ENCODE results near the gene NYNRIN. TPM values are rescaled to one million over a fixed set of nuclear protein-coding genes. Genes with fewer than 3 reads are reported as not detected.
"Not testable (repeated sequence)": the region's sequence is repeated elsewhere in the genome, so short reads cannot be mapped to it uniquely, and the experiment has no call there.

NYNRIN gene
- total and polyA plus RNA-seq, 11 donors, result 3.6 to 10.0 (median 7.1) TPM

GRCh38 chr14:24353559-24354481, 45.0 kb upstream of the NYNRIN start:
- intact Hi-C loops (cut with DNase I), result no loop called here
- H3K4me1 ChIP-seq, result peaks cover 0 to 13% (median 0%) of the 10 kb centered on the region in 12 donors
- H3K4me3 ChIP-seq, result no peak overlapping the region
- 67 to 73% (median 71%) methylated on average over 5 of the region's 5 CpGs for WGBS, 4 donors
- no peak for DNase-seq
- H3K27ac ChIP-seq, result no peak overlapping the region
- no peak for TF ChIP-seq CTCF (IDR thresholded peaks at IDR 0.05)
- no peak for TF ChIP-seq POLR2A (IDR thresholded peaks at IDR 0.05)
- H3K36me3 ChIP-seq, result no peaks in the 10 kb centered on the region
- ATAC-seq, result no peak
- H3K9me3 ChIP-seq, result no peaks in the 10 kb centered on the region
- H3K27me3 ChIP-seq, result peaks cover 0 to 26% (median 0%) of the 10 kb centered on the region in 9 donors

- intact Hi-C loops (cut with DNase I); H3K36me3 ChIP-seq; DNase-seq; H3K4me3 ChIP-seq; H3K27ac ChIP-seq; H3K9me3 ChIP-seq; ATAC-seq: not testable (repeated sequence)
- Histone ChIP-seq H3K27me3 (peaks cover 0 to 26% (median 0%) of the 10 kb centered on the region in 9 donors), H3K4me1 (peaks cover 0 to 13% (median 0%) of the 10 kb centered on the region in 12 donors)
- 87 to 90% (median 88%) methylated on average over 3 of the region's 3 CpGs for WGBS, 4 donors
Measured at GRCh38 chr14:24354482-24354825, 44.3 kb upstream of the NYNRIN start.

- peaks cover 0 to 13% (median 0%) of the 10 kb centered on the region in 12 donors for H3K4me1 ChIP-seq
- no peaks in the 10 kb centered on the region for H3K9me3 ChIP-seq
- TF ChIP-seq CTCF (IDR thresholded peaks at IDR 0.05), result no peak
- TF ChIP-seq POLR2A (IDR thresholded peaks at IDR 0.05), result no peak
- no peaks in the 10 kb centered on the region for H3K36me3 ChIP-seq
- no peak for DNase-seq
- H3K27me3 ChIP-seq, result peaks cover 0 to 26% (median 0%) of the 10 kb centered on the region in 9 donors
- intact Hi-C loops (cut with DNase I), result no loop called here
- no peak for ATAC-seq
- no peak overlapping the region for H3K4me3 ChIP-seq
- no peak overlapping the region for H3K27ac ChIP-seq
- WGBS, 4 donors, result 89 to 94% (median 92%) methylated on average over 7 of the region's 7 CpGs
Measured at GRCh38 chr14:24355009-24355408, 43.8 kb upstream of the NYNRIN start.

- Histone ChIP-seq H3K27ac (no peak overlapping the region), H3K9me3 (no peaks in the 10 kb centered on the region), H3K36me3 (no peaks in the 10 kb centered on the region), H3K27me3 (peaks cover 0 to 23% (median 0%) of the 10 kb centered on the region in 9 donors), H3K4me3 (no peak overlapping the region), H3K4me1 (peaks cover 0 to 13% (median 0%) of the 10 kb centered on the region in 12 donors)
- ATAC-seq (no peak), DNase-seq (no peak)
- TF ChIP-seq POLR2A (IDR thresholded peaks at IDR 0.05), result no peak
- TF ChIP-seq CTCF (IDR thresholded peaks at IDR 0.05), result no peak
- WGBS, 4 donors, result 78 to 95% (median 92%) methylated on average over 4 of the region's 4 CpGs
- intact Hi-C loops (cut with DNase I), result no loop called here
Measured at GRCh38 chr14:24356208-24356607, 42.6 kb upstream of the NYNRIN start.
